Gastroesophageal sphincter (tissue), 2 donors: Measurements from ENCODE around the gene CCDC154.

Experiments
- EP300 ChIP-seq: sonication (generic); formaldehyde crosslinking; IDR thresholded peaks from one replicate; pipeline ENCODE4 v1.6.1; 2017; ENCODE audit warnings: antibody characterized with exemption, mild to moderate bottlenecking
- POLR2A ChIP-seq, 2 donors: fragments of 450-650 bp; IDR thresholded peaks; one replicate each; pipeline ENCODE4 v1.6.1; 2017; ENCODE audit warnings: antibody characterized with exemption in 2 of 2, mild to moderate bottlenecking in 2 of 2, moderate library complexity in 1 of 2
- POLR2AphosphoS5 ChIP-seq: sonication (generic); formaldehyde crosslinking; IDR thresholded peaks from one replicate; pipeline ENCODE4 v1.6.1; 2017; ENCODE audit warnings: antibody characterized with exemption

DNA sequence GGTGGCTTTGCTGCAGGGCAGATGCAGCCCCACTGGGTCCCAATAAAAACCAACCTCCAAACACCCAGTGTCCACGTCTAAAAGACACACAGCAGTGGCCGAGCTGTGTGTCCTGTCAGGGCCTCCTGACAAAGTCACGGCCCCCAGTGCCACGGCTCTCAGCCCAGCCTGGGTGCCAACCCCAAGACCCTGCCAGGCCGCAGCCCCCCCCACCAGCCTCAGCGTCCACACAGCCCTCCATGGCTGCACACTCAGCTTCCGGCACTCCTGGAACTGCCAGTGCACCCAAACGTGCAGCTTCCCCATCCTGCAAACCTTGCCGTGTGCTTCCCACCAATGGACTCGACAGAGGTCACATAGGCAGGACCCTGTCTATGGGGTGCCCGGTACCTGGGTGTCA is 3.6 kb upstream of the CCDC154 start:
- TF ChIP-seq EP300 (no peak), POLR2A (IDR thresholded peaks at IDR 0.05) (no peak), POLR2AphosphoS5 (no peak)
